ENCODE measurements around the gene NPLOC4.

Gene NPLOC4

DNA sequence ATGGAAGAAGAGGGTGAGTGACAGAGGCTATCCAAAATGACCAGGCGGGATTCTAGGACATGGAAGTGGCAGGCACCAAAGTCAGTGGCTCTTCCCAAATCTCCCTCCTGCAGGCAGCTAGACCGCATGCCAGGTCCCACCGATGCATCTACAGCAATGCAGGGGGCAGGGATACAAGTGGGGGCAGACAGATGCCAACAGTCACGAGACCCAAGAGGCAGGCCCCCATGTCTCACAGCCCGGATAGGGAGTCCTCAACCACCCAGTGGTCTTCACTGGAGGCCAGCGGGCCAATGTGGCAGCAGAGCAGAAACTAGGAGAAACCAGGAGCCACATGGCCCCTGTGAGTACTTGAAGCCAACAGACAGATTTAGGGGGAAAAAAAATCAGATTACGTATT, 20.0 kb downstream of the NPLOC4 start:
- TF ChIP-seq, protein P1, sequence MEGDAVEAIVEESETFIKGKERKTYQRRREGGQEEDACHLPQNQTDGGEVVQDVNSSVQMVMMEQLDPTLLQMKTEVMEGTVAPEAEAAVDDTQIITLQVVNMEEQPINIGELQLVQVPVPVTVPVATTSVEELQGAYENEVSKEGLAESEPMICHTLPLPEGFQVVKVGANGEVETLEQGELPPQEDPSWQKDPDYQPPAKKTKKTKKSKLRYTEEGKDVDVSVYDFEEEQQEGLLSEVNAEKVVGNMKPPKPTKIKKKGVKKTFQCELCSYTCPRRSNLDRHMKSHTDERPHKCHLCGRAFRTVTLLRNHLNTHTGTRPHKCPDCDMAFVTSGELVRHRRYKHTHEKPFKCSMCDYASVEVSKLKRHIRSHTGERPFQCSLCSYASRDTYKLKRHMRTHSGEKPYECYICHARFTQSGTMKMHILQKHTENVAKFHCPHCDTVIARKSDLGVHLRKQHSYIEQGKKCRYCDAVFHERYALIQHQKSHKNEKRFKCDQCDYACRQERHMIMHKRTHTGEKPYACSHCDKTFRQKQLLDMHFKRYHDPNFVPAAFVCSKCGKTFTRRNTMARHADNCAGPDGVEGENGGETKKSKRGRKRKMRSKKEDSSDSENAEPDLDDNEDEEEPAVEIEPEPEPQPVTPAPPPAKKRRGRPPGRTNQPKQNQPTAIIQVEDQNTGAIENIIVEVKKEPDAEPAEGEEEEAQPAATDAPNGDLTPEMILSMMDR (IDR thresholded peaks at IDR 0.05; ENCODE audit: borderline replicate concordance, control extremely low read depth, extremely low read depth, insufficient read depth, missing control alignments), result no peak
- in situ Hi-C loops (cut with MboI; ENCODE audit: low sequenced_read_pairs, unreplicated experiment), result no loop called here
- DNase-seq (ENCODE audit: low spot score), result no peak

DNA sequence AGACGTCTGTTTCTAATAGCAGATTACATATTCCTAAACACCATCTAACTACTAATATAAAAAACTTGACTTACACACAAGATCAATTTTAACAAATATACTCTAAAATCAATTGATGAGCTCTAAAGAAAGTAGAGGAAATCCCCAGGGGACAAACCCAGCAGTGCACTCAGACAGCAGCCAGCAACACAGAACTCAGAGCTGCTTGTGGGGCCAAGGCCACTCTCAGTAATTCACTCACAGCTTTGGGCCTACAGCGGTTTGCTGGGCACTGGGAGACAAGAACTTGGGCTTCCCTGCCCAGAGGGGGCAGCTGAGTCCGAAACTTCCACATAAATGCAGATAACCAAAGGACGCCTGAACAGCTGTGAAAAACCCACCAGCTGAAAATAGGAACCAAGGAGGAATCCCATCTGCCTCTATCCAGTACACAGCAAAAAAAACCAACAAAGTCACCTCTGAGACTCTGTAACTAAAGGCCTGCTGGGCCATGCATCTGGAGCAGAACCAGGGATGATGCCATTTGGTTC, 21.4 kb downstream of the NPLOC4 start:
- in situ Hi-C loops (cut with MboI; ENCODE audit: low sequenced_read_pairs, unreplicated experiment), result no loop called here
- no peak for DNase-seq (ENCODE audit: low spot score)
- TF ChIP-seq, protein P1 (IDR thresholded peaks at IDR 0.05; ENCODE audit: borderline replicate concordance, control extremely low read depth, extremely low read depth, insufficient read depth, missing control alignments), result no peak

DNA sequence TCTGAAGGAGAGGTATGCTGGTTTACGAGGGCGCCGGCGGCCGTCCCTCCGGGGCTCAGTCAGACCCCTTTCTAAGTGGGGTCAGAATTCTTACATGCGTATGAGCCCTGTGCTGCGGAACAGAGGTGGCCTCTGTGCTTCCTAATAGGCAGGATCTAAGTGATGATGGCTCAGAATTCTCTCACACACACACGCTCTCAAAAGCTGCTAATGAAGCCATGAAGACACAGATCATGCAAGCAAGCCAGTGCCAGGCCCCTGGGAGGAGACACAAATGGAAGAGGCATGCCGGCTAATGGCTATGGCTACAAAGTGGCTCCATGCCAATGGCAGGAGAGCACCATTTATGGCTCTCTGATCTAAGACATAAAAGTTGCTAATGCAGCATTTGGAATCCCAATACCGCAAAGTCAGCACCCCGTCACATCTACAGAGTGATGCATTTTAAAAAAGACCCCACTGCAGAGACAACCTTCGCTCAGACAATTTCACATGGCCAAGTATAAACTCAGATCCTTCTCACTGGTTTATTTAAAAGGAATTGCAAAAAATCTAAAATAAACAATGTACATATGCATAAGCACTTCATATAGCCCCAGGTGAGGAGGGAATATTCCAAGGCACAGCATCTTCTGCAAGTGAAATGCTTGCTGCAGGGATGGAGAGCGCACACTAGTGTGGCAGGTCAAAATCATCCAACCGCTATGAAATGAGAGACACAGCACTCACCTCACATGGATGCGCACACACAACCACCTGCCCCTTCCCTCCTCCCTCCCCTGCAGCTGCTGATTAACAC, 24.5 kb downstream of the NPLOC4 start:
- TF ChIP-seq, protein P1 (IDR thresholded peaks at IDR 0.05; ENCODE audit: borderline replicate concordance, control extremely low read depth, extremely low read depth, insufficient read depth, missing control alignments), result no peak
- DNase-seq (ENCODE audit: low spot score), result no peak
- in situ Hi-C loops (cut with MboI; ENCODE audit: low sequenced_read_pairs, unreplicated experiment), result no loop called here

DNA sequence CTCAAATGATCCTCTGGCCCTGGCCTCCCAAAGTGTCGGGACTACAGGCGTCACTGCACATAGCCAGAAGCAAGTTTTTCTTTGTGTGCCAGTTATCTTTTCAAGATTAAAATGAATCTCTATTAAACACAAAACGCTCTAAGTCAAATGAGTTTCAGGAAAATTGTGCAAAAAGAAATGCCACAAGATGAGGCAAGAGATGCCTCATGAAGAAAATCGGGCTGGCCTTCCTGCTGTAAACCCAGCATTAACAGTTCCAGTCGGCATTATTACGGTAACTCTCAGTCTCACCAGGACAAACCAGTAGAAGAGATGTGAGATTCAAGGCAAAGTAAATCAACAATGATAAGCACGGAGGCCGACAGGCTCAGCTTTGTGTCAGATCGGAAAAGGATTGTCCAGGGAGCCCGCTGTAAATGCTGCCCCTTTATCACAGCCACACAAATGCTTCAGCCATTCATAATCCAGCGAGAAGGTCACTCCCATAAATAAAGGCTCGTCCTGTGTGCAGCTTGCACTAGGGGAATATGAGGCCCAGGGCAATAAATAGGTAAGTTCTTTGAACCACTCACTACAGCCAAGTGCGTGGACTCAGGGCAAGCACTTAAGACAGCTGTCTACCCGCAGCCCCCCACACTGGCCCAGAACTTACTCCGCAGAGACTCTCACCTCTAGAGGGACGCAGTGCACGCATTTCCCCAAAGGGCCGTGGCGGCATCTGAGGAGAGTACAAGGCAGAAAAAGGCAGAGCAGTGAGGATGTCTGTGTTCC, 27.2 kb downstream of the NPLOC4 start:
- TF ChIP-seq, protein P1 (IDR thresholded peaks at IDR 0.05; ENCODE audit: borderline replicate concordance, control extremely low read depth, extremely low read depth, insufficient read depth, missing control alignments), result no peak
- no peak for DNase-seq (ENCODE audit: low spot score)
- in situ Hi-C loops (cut with MboI; ENCODE audit: low sequenced_read_pairs, unreplicated experiment), result no loop called here

DNA sequence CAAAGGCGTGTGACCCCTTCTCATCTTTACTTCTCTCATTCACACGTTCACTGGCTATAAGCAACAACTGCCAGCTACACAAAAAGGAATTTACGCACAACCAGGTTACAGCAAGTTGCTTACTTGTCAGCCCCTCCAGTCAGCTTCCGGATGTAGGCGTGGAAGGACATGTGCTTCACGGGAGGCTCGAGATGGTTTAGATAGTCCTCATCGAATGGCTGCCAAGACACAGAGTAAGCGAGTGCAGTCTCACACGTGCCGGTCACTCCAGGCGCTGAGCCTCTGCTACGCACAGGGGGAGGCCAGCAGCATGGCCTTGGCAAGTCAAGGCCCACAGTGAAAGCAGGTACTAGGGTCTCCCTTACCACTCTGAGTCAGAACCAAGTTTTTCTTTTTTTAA, 28.3 kb downstream of the NPLOC4 start:
- TF ChIP-seq, protein P1 (IDR thresholded peaks at IDR 0.05; ENCODE audit: borderline replicate concordance, control extremely low read depth, extremely low read depth, insufficient read depth, missing control alignments), result no peak
- DNase-seq (ENCODE audit: low spot score), result no peak
- in situ Hi-C loops (cut with MboI; ENCODE audit: low sequenced_read_pairs, unreplicated experiment), result no loop called here

DNA sequence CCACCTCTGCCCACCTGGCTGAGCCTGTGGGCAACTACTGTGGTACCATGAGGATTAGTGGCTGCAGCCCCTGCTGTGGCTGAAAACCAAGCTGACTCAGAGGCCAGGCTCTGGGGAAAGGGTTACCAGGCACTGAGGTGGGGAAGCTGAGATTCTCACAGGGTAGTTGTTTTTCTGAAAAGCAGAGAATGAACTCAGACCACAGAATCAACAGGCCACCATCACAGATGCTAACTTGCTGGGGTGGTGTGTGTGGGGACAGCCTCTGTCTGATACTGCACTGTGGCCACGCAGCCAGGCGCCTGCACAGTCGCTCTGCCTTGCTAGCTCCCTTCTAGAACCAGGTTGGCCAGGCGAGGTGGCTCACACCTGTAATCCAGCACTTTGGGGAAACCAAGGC, 28.8 kb downstream of the NPLOC4 start:
- in situ Hi-C loops (cut with MboI; ENCODE audit: low sequenced_read_pairs, unreplicated experiment), result no loop called here

More for the DNA sequence above, 28.8 kb downstream of the NPLOC4 start:
- DNase-seq (ENCODE audit: low spot score), result no peak
- TF ChIP-seq, protein P1 (IDR thresholded peaks at IDR 0.05; ENCODE audit: borderline replicate concordance, control extremely low read depth, extremely low read depth, insufficient read depth, missing control alignments), result no peak
